ENCODE data around the gene GATA6.

The GATA6 gene

DNA sequence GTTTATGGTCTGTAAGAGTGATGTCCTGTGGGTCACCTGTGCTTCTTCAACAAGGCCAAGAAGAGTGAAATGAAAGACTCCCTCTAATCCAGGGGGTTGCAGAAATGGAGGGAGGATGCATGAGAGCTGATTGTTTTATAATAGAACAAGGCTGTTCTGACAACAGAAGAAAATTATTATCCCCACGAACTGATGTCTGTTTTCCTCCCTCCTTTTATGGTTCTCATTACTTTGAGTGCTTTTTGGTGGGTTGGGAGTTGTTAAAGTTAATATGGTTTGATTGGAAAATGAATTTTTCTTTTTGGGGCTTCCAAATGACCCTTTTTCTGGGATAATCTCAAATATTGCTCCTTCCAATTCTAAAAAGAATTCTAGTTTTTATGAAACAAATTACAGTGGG is 33.6 kb downstream of the GATA6 start:
- Histone ChIP-seq H3K36me3 (ENCODE audit: control insufficient read depth, insufficient read depth, low read length) (no peaks in the 10 kb centered on the region), H3K27me3 (replicated peaks; ENCODE audit: control insufficient read depth, insufficient read depth, low read length, poor library complexity, severe bottlenecking) (no peaks in the 10 kb centered on the region), H3K4me1 (ENCODE audit: control insufficient read depth, insufficient read depth, low read length, poor library complexity, severe bottlenecking) (no peaks in the 10 kb centered on the region), H3K4me3 (ENCODE audit: insufficient read depth, low read depth, low read length, poor library complexity, severe bottlenecking) (no peak overlapping the region), H3K9me3 (ENCODE audit: control insufficient read depth, low read length) (no peaks in the 10 kb centered on the region), H3K27ac (ENCODE audit: insufficient read depth, low read length, poor library complexity, severe bottlenecking) (no peak overlapping the region)
- DNase-seq: no peak

DNA sequence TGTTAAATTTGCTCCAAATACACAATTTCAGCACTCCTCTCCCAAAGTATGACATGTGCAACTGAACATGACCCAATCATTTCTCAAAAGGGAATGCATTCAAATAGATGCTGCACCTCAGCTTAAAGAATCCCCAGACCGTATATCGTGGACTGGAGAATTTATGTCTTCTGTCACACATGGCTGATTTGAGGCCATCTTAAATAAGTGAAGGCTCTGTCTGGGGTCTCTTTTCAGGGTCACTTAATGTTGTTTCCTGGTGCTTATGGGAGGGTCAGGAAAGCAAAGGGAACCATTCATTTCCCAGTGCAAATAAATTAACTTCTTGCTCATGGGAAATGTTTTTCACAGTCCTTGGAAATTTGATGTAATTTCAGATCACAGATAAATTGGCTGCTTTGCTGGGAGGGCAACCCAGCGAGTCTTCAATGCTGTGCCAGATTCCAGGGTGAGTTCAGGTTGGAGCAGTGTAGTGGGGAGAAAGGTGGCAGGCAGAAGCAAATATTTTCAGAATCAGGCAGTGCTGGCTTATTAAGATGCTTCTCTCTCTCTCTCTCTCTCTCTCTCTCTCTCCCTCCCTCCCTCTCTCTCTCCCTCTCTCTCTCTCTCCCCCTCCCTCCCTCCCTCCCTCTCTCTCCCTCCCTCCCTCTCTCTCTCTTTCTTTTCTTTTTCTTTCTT is 34.3 kb downstream of the GATA6 start:
- H3K36me3 ChIP-seq (ENCODE audit: control insufficient read depth, insufficient read depth, low read length): no peaks in the 10 kb centered on the region
- H3K9me3 ChIP-seq (ENCODE audit: control insufficient read depth, low read length): no peaks in the 10 kb centered on the region
- no peak overlapping the region for H3K27ac ChIP-seq (ENCODE audit: insufficient read depth, low read length, poor library complexity, severe bottlenecking)
- H3K4me3 ChIP-seq (ENCODE audit: insufficient read depth, low read depth, low read length, poor library complexity, severe bottlenecking): no peak overlapping the region
- H3K27me3 ChIP-seq (replicated peaks; ENCODE audit: control insufficient read depth, insufficient read depth, low read length, poor library complexity, severe bottlenecking): no peaks in the 10 kb centered on the region
- DNase-seq: no peak
- no peaks in the 10 kb centered on the region for H3K4me1 ChIP-seq (ENCODE audit: control insufficient read depth, insufficient read depth, low read length, poor library complexity, severe bottlenecking)

DNA sequence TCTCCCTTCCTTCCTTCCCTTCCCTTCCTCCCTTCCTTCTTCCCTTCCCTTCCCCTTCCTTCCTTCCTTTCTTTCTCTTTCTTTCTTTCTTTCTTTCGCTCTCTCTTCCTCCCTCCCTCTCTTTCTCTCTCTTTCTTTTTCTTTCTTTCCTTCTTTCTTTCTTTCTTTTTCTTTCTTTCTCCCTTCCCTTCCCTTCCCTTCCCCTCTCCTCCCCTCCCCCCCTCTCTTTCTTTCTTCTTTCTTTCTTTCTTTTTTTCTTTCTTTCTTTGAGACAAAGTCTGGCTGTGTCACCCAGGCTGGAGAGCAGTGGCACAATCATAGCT is 34.8 kb downstream of the GATA6 start:
- Histone ChIP-seq H3K4me1 (ENCODE audit: control insufficient read depth, insufficient read depth, low read length, poor library complexity, severe bottlenecking) (no peaks in the 10 kb centered on the region), H3K27ac (ENCODE audit: insufficient read depth, low read length, poor library complexity, severe bottlenecking) (no peak overlapping the region), H3K4me3 (ENCODE audit: insufficient read depth, low read depth, low read length, poor library complexity, severe bottlenecking) (no peak overlapping the region), H3K9me3 (ENCODE audit: control insufficient read depth, low read length) (no peaks in the 10 kb centered on the region), H3K36me3 (ENCODE audit: control insufficient read depth, insufficient read depth, low read length) (no peaks in the 10 kb centered on the region), H3K27me3 (replicated peaks; ENCODE audit: control insufficient read depth, insufficient read depth, low read length, poor library complexity, severe bottlenecking) (no peaks in the 10 kb centered on the region)
- DNase-seq: no peak

GRCh38 chr18:22204996-22205395 is 35.6 kb downstream of the GATA6 start:
- Histone ChIP-seq H3K27me3 (replicated peaks; ENCODE audit: control insufficient read depth, insufficient read depth, low read length, poor library complexity, severe bottlenecking) (no peaks in the 10 kb centered on the region), H3K36me3 (ENCODE audit: control insufficient read depth, insufficient read depth, low read length) (no peaks in the 10 kb centered on the region), H3K9me3 (ENCODE audit: control insufficient read depth, low read length) (no peaks in the 10 kb centered on the region), H3K4me1 (ENCODE audit: control insufficient read depth, insufficient read depth, low read length, poor library complexity, severe bottlenecking) (no peaks in the 10 kb centered on the region), H3K27ac (ENCODE audit: insufficient read depth, low read length, poor library complexity, severe bottlenecking) (no peak overlapping the region), H3K4me3 (ENCODE audit: insufficient read depth, low read depth, low read length, poor library complexity, severe bottlenecking) (no peak overlapping the region)
- no peak for DNase-seq

DNA sequence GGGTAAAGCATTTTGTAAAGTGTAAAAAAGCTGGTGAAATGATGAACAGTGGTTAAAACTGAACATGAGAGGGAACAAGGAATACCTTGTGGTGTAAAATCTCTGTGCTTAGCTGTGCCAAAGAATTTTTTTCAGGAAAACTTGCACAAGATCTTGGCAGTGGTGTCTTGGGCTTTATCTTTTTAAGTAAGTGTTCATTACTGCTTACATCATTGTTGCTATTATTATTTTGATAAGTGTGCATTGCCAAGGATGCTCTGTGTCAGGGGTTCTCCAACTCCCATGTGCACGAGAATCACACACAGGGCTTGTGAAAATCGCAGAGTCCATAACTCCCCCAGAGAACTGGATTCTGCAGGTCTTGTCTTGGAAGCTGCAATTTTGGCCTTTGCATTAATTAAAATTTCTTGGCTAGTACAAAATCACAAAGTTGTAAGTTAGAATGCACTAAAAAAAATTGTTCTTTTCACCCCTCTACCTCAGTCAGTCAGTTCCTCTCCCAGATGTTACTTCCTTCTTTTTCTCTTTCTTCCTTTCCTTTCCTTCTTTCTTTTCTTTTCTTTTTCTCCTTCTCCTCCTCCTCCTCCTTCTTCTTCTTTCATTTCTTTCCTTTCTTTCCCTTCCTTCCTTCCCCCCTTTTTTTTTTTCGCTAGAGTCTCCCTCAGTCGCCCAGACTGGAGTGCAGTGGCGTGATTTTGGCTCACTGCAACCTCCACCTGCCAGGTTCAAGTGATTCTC is 37.8 kb downstream of the GATA6 start:
- Histone ChIP-seq H3K27ac (ENCODE audit: insufficient read depth, low read length, poor library complexity, severe bottlenecking) (no peak overlapping the region), H3K4me1 (ENCODE audit: control insufficient read depth, insufficient read depth, low read length, poor library complexity, severe bottlenecking) (no peaks in the 10 kb centered on the region), H3K27me3 (replicated peaks; ENCODE audit: control insufficient read depth, insufficient read depth, low read length, poor library complexity, severe bottlenecking) (no peaks in the 10 kb centered on the region), H3K36me3 (ENCODE audit: control insufficient read depth, insufficient read depth, low read length) (no peaks in the 10 kb centered on the region), H3K4me3 (ENCODE audit: insufficient read depth, low read depth, low read length, poor library complexity, severe bottlenecking) (no peak overlapping the region), H3K9me3 (ENCODE audit: control insufficient read depth, low read length) (no peaks in the 10 kb centered on the region)
- no peak for DNase-seq

GRCh38 chr18:22210311-22210754 is 40.9 kb downstream of the GATA6 start:
- H3K36me3 ChIP-seq (ENCODE audit: control insufficient read depth, insufficient read depth, low read length): no peaks in the 10 kb centered on the region
- no peak for DNase-seq
- H3K4me1 ChIP-seq (ENCODE audit: control insufficient read depth, insufficient read depth, low read length, poor library complexity, severe bottlenecking): no peaks in the 10 kb centered on the region
- H3K4me3 ChIP-seq (ENCODE audit: insufficient read depth, low read depth, low read length, poor library complexity, severe bottlenecking): no peak overlapping the region
- no peak overlapping the region for H3K27ac ChIP-seq (ENCODE audit: insufficient read depth, low read length, poor library complexity, severe bottlenecking)
- H3K27me3 ChIP-seq (replicated peaks; ENCODE audit: control insufficient read depth, insufficient read depth, low read length, poor library complexity, severe bottlenecking): no peaks in the 10 kb centered on the region
- H3K9me3 ChIP-seq (ENCODE audit: control insufficient read depth, low read length): no peaks in the 10 kb centered on the region

DNA sequence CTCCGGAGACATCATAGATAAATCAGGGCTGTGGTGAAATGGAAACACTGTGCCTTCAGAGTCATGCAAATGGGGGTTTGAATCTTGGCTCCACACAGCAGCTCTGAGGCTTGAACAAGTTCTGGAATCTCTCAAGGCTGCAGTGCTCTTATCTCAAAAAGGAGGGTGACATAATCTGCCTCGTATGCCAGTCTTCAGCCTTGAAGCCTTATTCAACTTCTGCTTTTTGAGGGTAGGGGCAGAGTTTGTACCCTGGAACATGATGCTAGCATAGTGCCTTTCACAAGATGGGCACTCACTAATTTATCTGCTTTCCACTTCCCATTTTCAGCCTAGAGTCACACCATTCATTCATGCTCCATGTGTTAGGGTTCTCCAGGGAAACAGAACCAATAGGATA is 42.3 kb downstream of the GATA6 start:
- Histone ChIP-seq H3K27me3 (replicated peaks; ENCODE audit: control insufficient read depth, insufficient read depth, low read length, poor library complexity, severe bottlenecking) (no peaks in the 10 kb centered on the region), H3K9me3 (ENCODE audit: control insufficient read depth, low read length) (no peaks in the 10 kb centered on the region), H3K4me3 (ENCODE audit: insufficient read depth, low read depth, low read length, poor library complexity, severe bottlenecking) (no peak overlapping the region), H3K36me3 (ENCODE audit: control insufficient read depth, insufficient read depth, low read length) (no peaks in the 10 kb centered on the region), H3K4me1 (ENCODE audit: control insufficient read depth, insufficient read depth, low read length, poor library complexity, severe bottlenecking) (no peaks in the 10 kb centered on the region), H3K27ac (ENCODE audit: insufficient read depth, low read length, poor library complexity, severe bottlenecking) (no peak overlapping the region)
- DNase-seq: no peak

GRCh38 chr18:22213333-22213973 is 44.1 kb downstream of the GATA6 start:
- no peak overlapping the region for H3K27ac ChIP-seq (ENCODE audit: insufficient read depth, low read length, poor library complexity, severe bottlenecking)
- no peaks in the 10 kb centered on the region for H3K36me3 ChIP-seq (ENCODE audit: control insufficient read depth, insufficient read depth, low read length)
- H3K4me1 ChIP-seq (ENCODE audit: control insufficient read depth, insufficient read depth, low read length, poor library complexity, severe bottlenecking): no peaks in the 10 kb centered on the region
- no peaks in the 10 kb centered on the region for H3K9me3 ChIP-seq (ENCODE audit: control insufficient read depth, low read length)
- no peaks in the 10 kb centered on the region for H3K27me3 ChIP-seq (replicated peaks; ENCODE audit: control insufficient read depth, insufficient read depth, low read length, poor library complexity, severe bottlenecking)
- DNase-seq: no peak
- no peak overlapping the region for H3K4me3 ChIP-seq (ENCODE audit: insufficient read depth, low read depth, low read length, poor library complexity, severe bottlenecking)

- H3K4me3 ChIP-seq (ENCODE audit: insufficient read depth, low read depth, low read length, poor library complexity, severe bottlenecking): no peak overlapping the region
- H3K27ac ChIP-seq (ENCODE audit: insufficient read depth, low read length, poor library complexity, severe bottlenecking): no peak overlapping the region
- no peaks in the 10 kb centered on the region for H3K9me3 ChIP-seq (ENCODE audit: control insufficient read depth, low read length)
- no peak for DNase-seq
- H3K27me3 ChIP-seq (replicated peaks; ENCODE audit: control insufficient read depth, insufficient read depth, low read length, poor library complexity, severe bottlenecking): no peaks in the 10 kb centered on the region
- no peaks in the 10 kb centered on the region for H3K4me1 ChIP-seq (ENCODE audit: control insufficient read depth, insufficient read depth, low read length, poor library complexity, severe bottlenecking)
- no peaks in the 10 kb centered on the region for H3K36me3 ChIP-seq (ENCODE audit: control insufficient read depth, insufficient read depth, low read length)
Observed at GRCh38 chr18:22214731-22215528, 45.5 kb downstream of the GATA6 start.

Data from effector memory CD4-positive, alpha-beta T cell (primary cell).